GF-D8 (cell line): ENCODE results near the gene UBAC1.
"Not testable (repeated sequence)": the region's sequence is repeated elsewhere in the genome, so short reads cannot be mapped to it uniquely, and the experiment has no call there.

Experiments used
- DNase-seq: peaks from one replicate; lab custom pipeline; 2025; lab: John Stamatoyannopoulos, UW

UBAC1 gene

DNA sequence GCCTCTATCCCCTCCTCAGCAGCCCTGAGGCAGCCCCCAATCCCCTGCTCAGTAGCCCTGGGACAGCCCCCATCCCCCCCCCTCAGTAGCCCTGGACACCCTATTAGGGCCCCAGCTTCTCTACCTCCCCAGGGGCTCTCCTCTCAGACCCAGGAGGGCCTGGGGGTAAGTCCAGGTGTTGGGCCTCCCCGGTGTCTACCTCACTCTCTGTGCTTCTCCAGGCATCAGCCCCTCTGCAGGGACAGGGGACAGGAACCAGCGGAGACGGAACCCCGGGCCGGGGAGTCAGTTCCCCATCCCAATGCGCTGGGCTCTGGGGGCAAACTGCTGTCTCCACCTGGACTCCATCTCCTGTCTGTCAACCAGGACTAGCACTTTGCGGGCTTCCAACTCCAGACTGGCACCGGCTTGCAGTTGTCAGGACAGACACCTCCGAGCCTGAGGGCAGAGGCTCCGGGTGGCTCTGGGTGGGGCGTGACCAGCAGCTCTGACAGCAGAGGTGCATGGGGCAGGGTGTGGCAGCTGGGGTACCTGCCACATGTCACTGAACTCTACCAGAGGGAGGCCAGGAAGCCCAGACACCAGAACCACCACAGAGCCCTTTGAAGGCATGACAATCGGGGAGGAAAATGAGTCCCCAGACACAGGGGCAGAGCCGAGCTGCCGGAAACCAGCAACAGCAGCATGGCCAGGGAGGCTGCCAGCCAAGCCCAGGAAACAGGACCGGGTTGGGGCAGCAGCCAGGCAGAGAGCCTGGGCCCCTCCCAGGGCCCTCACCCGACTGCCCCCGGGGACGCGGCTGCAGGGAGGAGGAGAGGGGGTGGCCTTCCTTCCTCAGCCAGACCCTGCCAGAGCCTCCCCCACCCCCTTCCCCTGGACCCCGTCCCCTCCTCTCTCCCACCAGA, 17.7 kb upstream of the UBAC1 start:
- no peak for DNase-seq

DNA sequence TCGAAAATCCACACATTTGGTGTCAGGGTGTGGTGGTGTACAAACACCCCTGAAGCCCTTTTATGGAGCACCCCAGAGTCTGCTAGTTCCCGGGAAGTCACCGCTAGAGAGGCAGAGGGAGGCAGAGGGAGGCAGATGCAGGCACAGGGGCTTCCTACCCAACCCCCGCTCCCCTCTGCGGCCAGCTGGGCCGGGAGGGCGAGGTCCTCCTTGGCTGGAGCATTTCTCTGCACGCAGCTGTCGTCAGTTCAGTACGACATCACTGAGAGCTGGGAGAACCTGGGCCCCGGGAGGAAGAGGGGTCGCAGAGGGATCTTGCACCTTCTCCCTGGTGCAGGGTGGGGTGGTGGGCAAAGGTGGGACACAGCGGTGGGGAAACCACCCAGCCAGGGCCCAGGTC, 15.8 kb upstream of the UBAC1 start:
- DNase-seq, result no peak

DNA sequence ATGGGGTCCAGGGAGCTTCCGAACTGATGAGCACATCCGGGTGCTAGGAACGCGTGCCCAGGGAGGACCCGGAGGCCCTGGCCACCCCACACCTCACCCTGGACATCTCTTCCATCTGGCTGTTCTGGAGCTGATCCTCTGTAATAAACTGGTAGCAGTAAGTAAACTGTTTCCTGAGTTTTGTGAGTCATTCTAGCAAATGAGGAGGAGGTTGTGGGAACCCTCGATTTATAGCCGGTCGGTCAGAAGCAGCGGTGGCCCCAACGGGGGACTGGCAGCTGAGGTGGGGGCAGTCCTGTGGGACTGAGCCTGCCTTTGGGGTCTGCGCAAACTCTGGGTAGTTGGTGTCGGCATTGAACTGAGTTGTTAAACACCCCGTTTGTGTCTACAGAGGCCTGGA, 15.4 kb upstream of the UBAC1 start:
- DNase-seq, result no peak

DNA sequence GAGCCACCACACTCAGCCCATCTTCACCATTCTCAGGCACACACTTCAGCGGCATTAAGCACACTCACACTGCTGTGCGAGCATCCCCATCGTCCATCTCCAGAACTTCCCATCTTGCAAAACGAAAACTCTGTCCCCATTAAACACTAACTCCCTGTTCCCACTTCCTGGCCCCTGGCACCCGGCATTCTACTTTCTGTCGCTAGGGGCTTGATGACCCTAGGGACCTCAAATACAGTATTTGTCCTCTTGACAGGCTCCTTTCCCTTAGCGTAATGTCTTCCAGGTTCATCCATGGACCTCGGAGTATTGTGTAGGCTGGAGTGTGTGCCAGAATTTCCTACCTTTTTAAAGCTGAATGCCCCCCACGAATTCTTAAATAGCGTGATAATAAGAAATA, 14.7 kb upstream of the UBAC1 start:
- no peak for DNase-seq

DNA sequence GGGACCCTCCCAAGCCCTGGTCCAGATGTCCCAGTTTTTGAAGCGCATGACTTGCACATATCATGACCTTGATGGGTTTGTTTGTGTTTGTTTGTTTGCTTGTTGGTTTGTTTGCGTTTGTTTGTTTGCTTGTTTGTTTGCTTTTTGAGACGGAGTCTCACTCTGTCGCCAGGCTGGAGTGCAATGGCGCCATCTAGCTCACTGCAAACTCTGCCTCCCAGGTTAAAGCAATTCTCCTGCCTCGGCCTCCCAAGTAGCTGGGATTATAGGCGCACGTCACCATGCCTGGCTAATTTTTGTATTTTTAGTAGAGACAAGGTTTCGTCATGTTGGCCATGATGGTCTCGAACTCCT, 13.0 kb upstream of the UBAC1 start:
- DNase-seq, result no peak

DNA sequence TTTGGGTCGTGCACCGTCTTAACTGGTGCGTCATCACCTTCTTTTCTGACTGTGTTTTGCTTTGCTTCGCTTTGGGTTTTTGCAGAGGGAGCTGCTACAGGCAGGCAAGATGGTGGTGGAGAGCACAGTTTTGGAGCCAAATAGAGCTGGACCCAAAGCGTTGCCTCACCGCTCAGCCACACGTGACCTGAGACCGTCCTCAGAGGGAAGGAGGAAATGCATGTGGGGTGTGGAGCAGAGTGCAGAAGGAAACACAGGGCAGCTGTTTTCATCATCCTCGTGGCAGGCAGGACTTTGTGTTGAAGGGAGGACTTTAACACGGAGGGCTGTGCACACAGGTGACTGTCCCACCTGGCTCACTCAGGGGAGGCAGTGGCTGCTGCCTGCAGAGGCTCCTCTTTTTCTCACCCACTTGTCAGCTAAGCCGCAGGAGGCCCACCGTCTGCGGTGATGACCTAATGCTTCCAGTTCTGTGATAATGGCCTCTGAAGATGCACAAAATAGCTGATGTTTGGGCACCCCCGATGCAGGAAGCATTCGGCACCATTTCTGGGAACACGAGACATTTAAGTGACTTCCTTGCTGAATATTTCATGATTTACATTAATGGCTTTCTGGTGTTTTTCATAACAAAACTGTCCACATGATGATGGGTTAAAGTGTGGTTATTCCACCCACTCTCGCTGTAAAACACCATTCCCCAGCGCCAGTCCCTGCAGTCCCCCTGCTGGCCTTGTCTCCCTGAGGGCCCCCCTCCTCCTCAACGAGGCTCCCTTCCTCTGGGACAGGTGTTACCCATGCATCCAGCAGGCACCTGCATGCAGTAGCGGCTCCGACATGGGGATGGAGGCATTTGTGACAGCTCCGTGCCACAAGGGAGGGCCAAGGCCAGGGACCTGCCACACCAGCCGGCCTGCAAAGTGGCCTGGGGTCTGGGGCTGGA, 12.4 kb upstream of the UBAC1 start:
- no peak for DNase-seq

DNA sequence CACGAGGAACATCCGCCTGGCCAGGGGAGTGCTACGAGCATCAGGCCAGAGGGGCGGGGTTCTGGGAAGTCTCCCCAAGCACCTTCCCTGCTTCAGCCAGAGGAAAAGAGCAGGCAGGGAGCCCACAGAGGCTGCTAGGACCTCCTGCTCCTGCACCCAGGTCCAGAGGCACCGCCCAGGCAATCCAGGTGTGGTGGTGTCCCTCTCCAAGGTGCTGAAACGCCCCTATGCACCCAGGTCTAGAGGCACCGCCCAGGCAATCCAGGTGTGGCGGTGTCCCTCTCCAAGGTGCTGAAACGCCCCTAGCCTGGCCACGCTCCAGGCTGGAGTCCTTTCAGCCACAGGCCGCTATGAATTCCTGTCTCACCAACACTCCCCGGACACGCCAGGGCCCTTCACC, 10.7 kb upstream of the UBAC1 start:
- no peak for DNase-seq

DNA sequence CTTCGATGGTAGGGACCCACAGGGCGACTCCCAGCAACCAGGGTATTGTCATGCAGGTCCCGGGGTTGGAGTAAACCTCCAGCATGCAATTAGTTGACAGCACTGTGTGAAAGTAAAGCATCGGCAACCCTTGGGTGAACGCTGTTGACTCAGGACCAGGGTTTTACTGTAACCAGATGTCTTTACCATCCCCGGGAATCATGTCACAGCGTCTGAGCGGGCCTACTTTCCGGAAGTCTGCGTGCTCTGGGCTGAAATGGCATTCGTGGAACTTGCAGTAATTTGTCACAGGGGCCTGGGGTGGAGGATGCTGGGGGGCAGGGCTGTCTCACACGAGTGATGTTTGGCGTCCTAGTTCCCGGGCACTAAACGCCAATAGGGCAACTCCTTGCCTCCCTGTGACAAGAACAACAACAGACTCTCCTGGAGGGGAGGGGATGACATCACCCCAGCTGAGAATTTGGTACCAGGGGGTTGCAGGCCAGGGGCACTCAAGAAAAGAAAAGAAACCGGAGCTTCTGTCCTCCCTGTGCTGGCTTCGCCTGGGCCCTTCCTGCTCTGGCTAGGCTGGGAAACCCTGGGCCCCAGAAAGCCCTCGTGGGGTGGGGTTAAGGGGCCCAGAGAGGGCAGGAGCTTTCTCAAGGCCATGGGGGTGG, 10.1 kb upstream of the UBAC1 start:
- DNase-seq, result no peak

DNA sequence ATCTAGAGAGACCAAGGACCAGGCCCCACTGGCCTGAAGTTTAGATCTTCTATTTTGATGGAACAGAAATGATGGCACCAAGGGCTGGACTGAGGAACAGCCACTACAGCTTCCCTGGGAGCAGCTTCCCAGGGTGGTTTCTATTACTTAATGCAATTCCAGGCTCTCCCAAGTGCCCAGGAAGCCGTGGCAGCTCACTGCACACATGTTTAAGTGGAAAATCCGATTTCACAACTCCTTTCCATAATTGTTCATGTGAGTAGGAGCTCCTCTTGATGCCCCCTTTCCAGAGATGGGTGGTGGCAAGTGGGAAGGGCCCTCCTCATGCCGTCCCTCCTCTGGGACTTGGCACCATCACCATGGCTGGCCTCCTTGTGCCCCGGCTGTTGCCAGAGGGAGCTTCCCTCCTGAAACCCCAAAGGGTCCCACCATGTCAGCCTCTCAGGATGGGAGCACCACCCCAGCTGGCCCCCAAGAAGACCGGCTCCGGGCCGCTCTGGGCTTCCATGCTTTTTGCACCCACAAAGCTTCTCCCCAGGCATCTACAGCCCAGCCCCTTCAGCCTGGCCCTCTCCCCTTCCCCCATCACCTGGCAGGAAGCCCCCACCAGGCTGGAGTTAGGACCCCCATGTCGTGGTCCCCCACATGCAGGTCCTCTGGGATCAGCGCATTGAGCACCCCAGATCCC, 9.1 kb upstream of the UBAC1 start:
- DNase-seq, result no peak

DNA sequence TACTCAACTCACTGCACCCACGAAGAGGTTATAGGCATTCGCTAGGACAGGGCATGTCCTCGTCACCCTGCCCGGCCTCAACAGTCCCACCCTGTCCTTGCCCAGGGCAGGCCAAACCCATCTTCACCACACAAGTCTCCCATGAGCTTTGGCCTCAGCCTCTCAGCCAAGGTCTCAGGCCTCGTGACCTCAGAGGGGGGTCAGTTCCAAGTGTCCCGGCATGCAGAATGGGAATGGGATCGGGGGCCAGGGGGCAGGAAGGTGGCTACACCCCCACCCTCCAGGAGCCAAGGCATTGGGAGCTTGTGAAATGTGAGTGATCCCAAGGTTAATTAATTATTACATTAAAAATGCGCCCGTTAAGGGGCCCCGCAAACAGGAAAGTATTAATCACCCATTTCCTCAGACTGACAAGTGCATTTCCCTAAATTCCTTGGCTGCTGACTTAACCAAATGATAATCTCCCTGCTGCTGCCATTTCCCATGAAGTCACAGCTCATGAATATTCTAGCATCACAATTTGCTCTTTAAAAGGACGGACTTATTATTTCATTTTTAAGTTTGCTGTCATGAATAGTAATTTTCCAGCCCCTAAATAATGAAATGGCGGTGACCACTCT, 8.0 kb upstream of the UBAC1 start:
- DNase-seq, result no peak

DNA sequence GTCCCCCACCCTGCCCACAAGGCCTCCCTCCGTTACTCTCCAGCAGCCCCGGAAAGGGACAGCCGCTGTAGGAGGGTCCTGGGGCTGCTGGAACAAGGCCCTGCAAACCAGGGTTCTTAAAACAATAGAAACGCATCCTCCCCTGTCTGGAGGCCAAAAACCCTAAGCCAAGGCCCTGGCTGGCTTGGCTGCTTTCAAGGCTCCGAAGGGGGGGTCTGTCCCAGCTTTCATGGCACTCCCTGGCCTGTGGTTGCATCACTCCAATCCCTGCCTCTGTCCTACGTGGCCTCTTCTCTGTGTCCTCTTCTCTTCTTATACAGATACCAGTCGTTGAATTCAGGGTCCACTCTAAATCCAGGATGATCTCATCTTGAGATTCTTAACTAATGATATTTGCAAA, 7.4 kb upstream of the UBAC1 start:
- DNase-seq, result no peak

DNA sequence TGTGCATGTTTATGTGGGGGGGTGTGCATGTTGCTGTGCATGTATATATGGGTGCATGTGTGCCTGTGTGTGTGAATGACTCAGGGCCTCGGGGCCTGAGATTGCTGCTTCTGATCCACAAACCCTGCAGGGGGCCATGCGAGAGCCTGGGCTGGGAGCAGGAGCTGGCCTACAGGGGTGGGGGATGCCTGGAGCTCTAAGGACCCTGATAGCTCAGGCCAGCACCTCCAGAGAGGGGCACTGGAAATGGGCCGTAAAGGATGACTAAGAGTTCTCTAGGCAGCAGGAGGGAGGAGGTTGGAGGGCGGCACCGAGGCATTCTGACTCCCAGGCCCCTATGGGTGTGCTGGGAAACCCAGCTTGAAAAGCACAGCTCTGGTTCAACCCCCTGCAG, 6.9 kb upstream of the UBAC1 start:
- DNase-seq, result no peak

DNA sequence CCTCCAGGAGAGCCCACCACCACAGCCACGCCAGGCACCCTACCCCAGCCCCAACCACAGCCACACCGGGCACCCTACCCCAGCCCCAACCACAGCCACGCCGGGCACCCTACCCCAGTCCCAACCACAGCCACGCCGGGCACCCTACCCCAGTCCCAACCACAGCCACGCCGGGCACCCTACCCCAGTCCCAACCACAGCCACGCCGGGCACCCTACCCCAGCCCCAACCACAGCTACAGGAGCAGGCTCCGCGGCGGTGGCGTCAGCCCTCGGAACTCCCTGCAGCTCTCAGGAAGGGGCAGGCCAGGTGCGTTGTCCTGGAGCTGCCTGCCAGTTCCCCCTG, 5.7 kb upstream of the UBAC1 start:
- DNase-seq, result not testable (repeated sequence)

DNA sequence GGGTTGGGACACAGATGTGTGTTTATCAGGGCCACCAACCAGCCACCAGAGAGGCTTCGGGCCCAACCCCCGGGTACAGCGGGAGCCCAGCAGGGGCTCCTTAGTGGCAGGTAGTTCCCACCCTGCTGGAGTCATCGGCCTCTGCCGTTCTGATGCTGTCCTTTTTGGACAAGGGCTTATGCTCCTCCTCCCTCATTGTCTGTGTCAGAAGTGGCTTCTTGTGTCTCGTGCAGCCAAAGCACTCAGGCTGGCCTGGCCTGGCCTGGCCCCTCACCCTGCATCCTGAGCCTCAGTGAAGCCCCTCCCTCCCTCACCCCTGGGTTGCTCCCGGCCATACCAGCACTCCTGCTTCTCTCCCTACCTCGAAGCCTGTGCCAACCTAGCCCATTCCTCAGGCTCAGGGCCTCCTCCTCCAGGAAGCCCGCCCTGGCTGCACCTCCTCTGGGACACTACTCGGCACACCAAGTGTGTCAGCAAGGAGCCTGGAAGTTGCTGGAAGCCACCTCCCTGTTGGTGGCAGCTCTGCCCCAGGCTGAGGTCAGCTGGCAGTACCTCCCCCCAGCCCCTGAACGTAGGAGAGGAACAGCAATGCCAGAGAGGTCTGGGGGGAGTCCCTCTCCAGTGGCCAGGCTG, 4.1 kb upstream of the UBAC1 start:
- no peak for DNase-seq

DNA sequence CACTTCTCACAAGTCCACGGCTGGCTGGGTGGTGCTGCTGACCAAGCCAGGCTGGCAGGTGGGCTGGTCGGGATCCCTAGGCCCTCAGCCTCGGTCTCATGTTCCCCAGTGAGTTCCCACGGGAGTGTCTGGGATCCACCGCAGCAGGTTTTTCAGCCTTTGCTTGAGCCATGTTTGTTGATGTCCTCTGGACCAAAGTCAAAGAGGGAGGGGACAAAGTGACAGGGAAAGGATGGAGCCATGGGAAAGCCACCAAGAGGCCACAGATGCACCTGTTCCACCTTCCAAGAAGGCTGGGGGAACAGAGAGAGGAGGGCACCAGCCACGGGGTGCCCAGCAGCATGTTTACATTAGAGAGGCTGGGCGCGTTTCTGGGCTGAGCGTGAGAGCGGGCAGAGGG, 2.8 kb upstream of the UBAC1 start:
- DNase-seq, result no peak

DNA sequence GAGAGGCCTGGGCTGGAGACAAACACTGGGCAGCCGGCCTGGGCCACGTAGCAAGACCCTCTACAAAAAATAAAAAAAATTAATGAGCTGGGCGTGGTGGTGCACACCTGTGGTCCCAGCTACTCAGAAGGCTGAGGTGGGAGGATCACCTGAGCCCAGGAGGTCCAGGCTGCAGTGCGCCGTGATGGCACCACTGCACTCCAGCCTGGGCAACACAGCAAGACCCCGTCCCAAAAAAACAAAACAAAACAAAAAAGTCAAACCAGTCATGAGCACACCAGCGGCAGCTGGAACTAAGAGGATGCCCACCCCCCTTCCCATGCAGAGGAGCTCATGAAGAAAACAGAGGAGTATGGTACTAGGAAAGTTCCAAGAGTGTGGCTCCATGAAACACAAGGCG, 2.2 kb upstream of the UBAC1 start:
- no peak for DNase-seq

DNA sequence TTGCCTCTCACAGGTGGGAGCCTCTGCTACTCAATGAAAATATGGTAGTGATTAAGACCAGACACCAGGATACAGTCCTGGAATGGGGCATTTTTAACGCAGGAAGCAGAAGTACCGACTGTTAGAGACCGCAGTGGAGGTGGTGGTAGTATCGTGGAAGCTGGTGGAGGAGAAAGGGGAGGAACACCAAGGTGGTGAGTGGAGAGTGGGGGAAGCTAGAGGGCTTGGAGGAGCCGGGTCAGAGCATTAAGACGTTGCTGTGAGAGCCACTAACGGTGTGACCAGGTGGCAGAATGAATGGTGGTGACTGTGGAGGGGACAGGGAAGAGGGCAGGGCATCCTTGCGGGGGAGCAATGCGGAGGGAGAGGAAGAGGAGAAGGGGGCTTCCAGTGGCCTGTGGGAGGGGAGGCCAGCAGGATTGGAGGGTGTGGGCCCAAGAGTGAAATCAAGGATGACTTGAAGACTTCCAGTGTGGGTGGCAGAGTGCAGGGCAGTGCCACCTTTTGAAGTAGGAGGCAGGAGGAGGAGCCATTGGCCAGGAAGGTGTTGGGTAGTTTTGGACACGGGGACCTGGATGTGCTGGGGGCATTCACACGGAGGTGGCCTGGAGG, 1.6 kb upstream of the UBAC1 start:
- DNase-seq, result peak; percentile 35

DNA sequence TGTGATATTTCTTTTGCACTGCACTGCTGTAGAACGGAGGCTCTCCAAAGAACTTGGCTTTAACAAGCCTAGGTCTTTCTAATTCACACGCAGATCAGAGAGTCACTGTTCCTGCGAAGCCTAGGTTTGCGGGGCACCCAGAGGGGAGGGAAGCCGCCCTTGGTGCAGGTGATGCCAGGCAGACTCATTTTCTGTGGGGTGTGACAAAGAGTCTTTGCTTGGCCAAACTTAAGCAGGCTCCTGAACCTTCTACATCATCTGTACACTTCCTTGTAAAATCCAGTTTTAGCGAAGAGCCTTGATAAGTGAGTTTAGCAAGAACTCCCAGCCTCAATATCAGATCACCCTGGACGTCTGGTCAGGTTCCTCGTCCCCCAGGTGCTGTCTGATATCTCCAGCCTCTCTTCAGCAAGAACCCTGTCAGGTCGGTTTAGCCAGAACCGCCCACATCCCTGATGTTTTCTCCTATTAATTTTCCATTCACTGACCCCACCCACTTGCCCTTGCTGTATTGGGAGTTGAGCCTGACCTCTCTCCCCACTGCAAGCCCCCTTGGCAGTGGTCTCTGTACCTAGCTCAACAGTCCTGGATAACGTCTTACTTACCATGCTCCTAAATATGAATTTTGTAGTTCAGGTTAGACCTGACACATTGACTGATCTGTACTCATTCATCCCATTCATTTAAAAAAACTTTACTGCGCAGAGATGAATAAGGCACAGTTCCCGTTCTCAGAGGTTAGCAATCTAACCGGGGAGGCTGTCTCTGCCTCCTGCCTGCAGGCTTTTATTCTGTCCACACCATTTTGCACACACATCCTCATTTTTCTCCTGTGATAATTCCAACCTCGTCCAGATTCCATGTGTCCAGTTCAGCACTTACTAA, 880 bp upstream of the UBAC1 start:
- DNase-seq, result peak; percentile 35

DNA sequence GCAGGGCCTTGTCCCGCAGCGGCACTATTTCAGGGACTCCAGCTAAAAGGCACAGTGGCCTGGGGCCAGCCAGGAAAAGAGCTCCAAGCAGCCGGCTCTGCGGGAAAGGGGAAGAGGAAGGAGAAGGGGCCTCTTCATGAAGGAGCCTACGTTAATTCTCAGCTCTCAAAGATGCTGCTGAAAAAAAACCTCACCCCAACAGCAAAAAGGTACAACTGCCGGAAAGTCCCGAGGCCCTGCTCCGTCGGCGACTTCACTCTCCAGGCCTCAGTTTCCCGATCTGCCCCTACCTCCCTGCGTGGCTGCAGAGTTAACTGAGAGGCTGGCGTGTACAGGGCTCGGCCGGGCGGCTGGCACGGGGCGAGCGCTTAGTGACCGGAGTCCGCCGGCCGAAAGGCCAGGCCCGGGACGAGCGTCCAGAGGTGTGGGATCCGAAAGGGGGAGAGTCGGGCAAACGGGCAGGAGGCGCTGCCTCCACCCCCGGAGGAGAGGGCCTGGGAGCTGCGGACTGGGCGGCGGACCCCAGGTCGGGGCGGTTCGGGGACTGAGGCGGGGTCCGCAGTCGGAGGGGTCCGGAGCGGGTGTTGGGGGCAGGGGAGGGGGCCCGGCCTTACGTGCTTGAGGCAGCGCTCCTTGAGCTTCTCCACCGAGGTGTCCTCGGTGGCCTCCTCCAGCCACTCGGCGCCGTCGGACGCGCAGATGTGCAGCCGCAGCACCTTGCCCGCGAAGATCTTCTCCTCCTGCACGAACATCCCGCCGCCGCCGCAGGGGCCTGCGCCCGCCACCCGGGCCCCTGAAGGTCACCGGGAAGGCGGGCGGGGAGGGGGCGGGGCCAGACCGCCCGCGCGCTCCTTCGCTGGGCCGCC, 529 bp downstream of the UBAC1 start:
- peak; percentile 3 for DNase-seq
